MM.1S (cell line): ENCODE measurements around the gene ZNF487.

Experiments
- EZH2 ChIP-seq: fragments of 300-600 bp; sonication (generic); optimal IDR thresholded peaks from 2 replicates; pipeline ENCODE3; 2017; ENCODE audit warnings: low read depth, mild to moderate bottlenecking, antibody characterized with exemption, low read length, mixed read lengths
- TF ChIP-seq, protein P1 (sequence below): fragments of 300-600 bp; sonication (generic); IDR thresholded peaks from 2 replicates; pipeline ENCODE4 v1.5.1; 2016; ENCODE audit warnings: antibody characterized with exemption, low read length, mixed read lengths

GRCh38 chr10:43396928-43397624 lies 39.8 kb upstream of the ZNF487 start:
- TF ChIP-seq, protein P1, sequence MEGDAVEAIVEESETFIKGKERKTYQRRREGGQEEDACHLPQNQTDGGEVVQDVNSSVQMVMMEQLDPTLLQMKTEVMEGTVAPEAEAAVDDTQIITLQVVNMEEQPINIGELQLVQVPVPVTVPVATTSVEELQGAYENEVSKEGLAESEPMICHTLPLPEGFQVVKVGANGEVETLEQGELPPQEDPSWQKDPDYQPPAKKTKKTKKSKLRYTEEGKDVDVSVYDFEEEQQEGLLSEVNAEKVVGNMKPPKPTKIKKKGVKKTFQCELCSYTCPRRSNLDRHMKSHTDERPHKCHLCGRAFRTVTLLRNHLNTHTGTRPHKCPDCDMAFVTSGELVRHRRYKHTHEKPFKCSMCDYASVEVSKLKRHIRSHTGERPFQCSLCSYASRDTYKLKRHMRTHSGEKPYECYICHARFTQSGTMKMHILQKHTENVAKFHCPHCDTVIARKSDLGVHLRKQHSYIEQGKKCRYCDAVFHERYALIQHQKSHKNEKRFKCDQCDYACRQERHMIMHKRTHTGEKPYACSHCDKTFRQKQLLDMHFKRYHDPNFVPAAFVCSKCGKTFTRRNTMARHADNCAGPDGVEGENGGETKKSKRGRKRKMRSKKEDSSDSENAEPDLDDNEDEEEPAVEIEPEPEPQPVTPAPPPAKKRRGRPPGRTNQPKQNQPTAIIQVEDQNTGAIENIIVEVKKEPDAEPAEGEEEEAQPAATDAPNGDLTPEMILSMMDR: no peak
- no peak for TF ChIP-seq EZH2
